Peyer's patch (tissue), 4 donors: Measurements from ENCODE around the gene WDFY4.

Experiments
- CTCF ChIP-seq, 6 experiments: fragments of 450-650 bp in 4 of 6; fragments of 200-600 bp in 2 of 6; sonication (generic) in 1 of 6; IDR thresholded peaks; one replicate each; pipeline ENCODE4 v1.5.1; 2017 to 2019; ENCODE audit warnings: antibody characterized with exemption in 6 of 6, mild to moderate bottlenecking in 3 of 6, moderate library complexity in 1 of 6
- POLR2A ChIP-seq, 2 donors: fragments of 450-650 bp; IDR thresholded peaks; one replicate each; pipeline ENCODE4 v1.5.1; 2017; ENCODE audit warnings: antibody characterized with exemption in 2 of 2, mild to moderate bottlenecking in 2 of 2, moderate library complexity in 2 of 2

- no peak for TF ChIP-seq POLR2A (IDR thresholded peaks at IDR 0.05)
- no peak for TF ChIP-seq CTCF (IDR thresholded peaks at IDR 0.05)
Measured at GRCh38 chr10:48652344-48652743, 32.3 kb upstream of the WDFY4 start.
